PFSK-1 (cell line): ENCODE measurements around the gene POMGNT2.

ENCODE experiments used
- POLR2AphosphoS5 ChIP-seq: IDR thresholded peaks from 2 replicates; pipeline ENCODE4 v1.6.1; 2012; ENCODE audit warnings: low read depth, mild to moderate bottlenecking, control low read depth, low read length, moderate library complexity
- TF ChIP-seq, protein P1 (sequence below), 2 experiments: IDR thresholded peaks; 2 replicates each; pipeline versions ENCODE4 v1.6.1 to v1.8.0; 2011 to 2012; ENCODE audit warnings: low read depth in 2 of 2, low read length in 2 of 2, control low read depth in 1 of 2, inconsistent platforms in 1 of 2, mild to moderate bottlenecking in 1 of 2, moderate library complexity in 1 of 2; ENCODE audit not compliant: insufficient read depth in 1 of 2

DNA sequence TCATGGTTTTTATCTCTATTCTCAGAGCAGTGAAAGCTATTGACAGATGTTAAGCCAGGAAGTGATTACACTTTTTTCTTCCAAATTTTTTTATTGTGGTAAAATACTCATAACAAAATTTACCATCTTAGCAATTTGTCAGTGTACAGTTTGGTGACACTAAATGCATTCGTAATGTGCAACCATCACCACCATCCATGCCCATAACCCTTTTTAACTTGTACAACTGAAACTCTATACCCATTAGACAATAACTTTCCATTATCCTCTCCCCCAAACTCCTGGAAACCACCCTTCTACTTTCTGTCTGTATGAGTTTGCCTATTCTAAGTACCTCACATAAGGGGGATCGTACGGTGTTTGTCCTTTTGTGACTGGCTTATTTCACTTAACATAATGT, 15.1 kb upstream of the POMGNT2 start:
- TF ChIP-seq, protein P1, sequence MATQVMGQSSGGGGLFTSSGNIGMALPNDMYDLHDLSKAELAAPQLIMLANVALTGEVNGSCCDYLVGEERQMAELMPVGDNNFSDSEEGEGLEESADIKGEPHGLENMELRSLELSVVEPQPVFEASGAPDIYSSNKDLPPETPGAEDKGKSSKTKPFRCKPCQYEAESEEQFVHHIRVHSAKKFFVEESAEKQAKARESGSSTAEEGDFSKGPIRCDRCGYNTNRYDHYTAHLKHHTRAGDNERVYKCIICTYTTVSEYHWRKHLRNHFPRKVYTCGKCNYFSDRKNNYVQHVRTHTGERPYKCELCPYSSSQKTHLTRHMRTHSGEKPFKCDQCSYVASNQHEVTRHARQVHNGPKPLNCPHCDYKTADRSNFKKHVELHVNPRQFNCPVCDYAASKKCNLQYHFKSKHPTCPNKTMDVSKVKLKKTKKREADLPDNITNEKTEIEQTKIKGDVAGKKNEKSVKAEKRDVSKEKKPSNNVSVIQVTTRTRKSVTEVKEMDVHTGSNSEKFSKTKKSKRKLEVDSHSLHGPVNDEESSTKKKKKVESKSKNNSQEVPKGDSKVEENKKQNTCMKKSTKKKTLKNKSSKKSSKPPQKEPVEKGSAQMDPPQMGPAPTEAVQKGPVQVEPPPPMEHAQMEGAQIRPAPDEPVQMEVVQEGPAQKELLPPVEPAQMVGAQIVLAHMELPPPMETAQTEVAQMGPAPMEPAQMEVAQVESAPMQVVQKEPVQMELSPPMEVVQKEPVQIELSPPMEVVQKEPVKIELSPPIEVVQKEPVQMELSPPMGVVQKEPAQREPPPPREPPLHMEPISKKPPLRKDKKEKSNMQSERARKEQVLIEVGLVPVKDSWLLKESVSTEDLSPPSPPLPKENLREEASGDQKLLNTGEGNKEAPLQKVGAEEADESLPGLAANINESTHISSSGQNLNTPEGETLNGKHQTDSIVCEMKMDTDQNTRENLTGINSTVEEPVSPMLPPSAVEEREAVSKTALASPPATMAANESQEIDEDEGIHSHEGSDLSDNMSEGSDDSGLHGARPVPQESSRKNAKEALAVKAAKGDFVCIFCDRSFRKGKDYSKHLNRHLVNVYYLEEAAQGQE (IDR thresholded peaks at IDR 0.05; ENCODE audit: insufficient read depth in 1 of 2, low read depth in 2 of 2, low read length in 2 of 2): no peak
- no peak for TF ChIP-seq POLR2AphosphoS5
